Measurements from ENCODE around the gene GFRA1.

GFRA1 gene

GRCh38 chr10:116118847-116119246, 154.2 kb downstream of the GFRA1 start:
- no peak for DNase-seq (ENCODE audit: low spot score)
- in situ Hi-C loops (cut with MboI; ENCODE audit: low sequenced_read_pairs, unreplicated experiment), result no loop called here
- TF ChIP-seq CTCF (IDR thresholded peaks at IDR 0.05; ENCODE audit: borderline replicate concordance, control extremely low read depth, extremely low read depth, insufficient read depth, missing control alignments), result no peak

- no peak for TF ChIP-seq CTCF (IDR thresholded peaks at IDR 0.05; ENCODE audit: borderline replicate concordance, control extremely low read depth, extremely low read depth, insufficient read depth, missing control alignments)
- DNase-seq (ENCODE audit: low spot score), result no peak
- in situ Hi-C loops (cut with MboI; ENCODE audit: low sequenced_read_pairs, unreplicated experiment), result no loop called here
These were observed 157.2 kb downstream of the GFRA1 start for GRCh38 chr10:116115797-116116196.

GRCh38 chr10:116115036-116115641, 157.9 kb downstream of the GFRA1 start:
- no peak for TF ChIP-seq CTCF (IDR thresholded peaks at IDR 0.05; ENCODE audit: borderline replicate concordance, control extremely low read depth, extremely low read depth, insufficient read depth, missing control alignments)
- DNase-seq (ENCODE audit: low spot score), result no peak
- in situ Hi-C loops (cut with MboI; ENCODE audit: low sequenced_read_pairs, unreplicated experiment), result no loop called here

- no peak for DNase-seq (ENCODE audit: low spot score)
- in situ Hi-C loops (cut with MboI; ENCODE audit: low sequenced_read_pairs, unreplicated experiment), result no loop called here
- TF ChIP-seq CTCF (IDR thresholded peaks at IDR 0.05; ENCODE audit: borderline replicate concordance, control extremely low read depth, extremely low read depth, insufficient read depth, missing control alignments), result no peak
These were observed 159.1 kb downstream of the GFRA1 start for GRCh38 chr10:116113721-116114501.

GRCh38 chr10:116112232-116113231, 160.5 kb downstream of the GFRA1 start:
- in situ Hi-C loops (cut with MboI; ENCODE audit: low sequenced_read_pairs, unreplicated experiment), result no loop called here
- DNase-seq (ENCODE audit: low spot score), result no peak
- TF ChIP-seq CTCF (IDR thresholded peaks at IDR 0.05; ENCODE audit: borderline replicate concordance, control extremely low read depth, extremely low read depth, insufficient read depth, missing control alignments), result no peak

- in situ Hi-C loops (cut with MboI; ENCODE audit: low sequenced_read_pairs, unreplicated experiment), result no loop called here
- no peak for DNase-seq (ENCODE audit: low spot score)
- TF ChIP-seq CTCF (IDR thresholded peaks at IDR 0.05; ENCODE audit: borderline replicate concordance, control extremely low read depth, extremely low read depth, insufficient read depth, missing control alignments), result no peak
These were observed 161.4 kb downstream of the GFRA1 start for GRCh38 chr10:116111483-116112095.

Data from GM13976 (cell line).